ENCODE data around the gene ACSBG1.
A peak's percentile ranks its signal among the peaks of the same experiment; 100 is the strongest.

The ACSBG1 gene, protein sequence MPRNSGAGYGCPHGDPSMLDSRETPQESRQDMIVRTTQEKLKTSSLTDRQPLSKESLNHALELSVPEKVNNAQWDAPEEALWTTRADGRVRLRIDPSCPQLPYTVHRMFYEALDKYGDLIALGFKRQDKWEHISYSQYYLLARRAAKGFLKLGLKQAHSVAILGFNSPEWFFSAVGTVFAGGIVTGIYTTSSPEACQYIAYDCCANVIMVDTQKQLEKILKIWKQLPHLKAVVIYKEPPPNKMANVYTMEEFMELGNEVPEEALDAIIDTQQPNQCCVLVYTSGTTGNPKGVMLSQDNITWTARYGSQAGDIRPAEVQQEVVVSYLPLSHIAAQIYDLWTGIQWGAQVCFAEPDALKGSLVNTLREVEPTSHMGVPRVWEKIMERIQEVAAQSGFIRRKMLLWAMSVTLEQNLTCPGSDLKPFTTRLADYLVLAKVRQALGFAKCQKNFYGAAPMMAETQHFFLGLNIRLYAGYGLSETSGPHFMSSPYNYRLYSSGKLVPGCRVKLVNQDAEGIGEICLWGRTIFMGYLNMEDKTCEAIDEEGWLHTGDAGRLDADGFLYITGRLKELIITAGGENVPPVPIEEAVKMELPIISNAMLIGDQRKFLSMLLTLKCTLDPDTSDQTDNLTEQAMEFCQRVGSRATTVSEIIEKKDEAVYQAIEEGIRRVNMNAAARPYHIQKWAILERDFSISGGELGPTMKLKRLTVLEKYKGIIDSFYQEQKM

DNA sequence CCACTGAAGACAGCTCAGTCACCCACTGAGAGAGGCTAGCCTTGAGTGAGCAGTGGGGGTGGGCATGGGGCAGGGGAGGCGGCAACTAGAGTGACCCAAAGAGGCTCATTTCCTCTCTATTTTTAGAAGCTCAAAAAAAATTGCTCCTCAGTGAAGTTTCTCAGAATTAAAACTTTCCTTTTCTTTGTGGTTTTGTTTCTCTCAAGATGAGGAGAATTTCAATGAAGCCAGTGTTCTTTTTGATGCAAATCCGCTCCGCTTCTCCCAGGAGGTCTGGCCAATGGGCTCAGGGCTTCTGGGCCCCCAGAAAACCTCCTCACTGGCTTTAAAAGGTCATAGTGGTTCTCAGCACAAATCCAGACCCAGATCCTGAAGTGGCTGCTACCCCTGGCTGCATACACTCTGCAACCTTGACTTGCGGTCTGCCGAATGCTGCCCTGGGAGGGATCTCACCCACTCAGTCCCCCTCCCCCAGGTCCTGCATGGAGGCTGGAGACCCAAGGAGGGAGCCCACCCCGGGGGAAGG is at the start of gene ACSBG1:
Gene ACSBG1, minus strand, starts transcription at position 51 of the 526 bp plus-strand sequence. CDS start 64 bp downstream, outside the sequence.
- H3K4me3 ChIP-seq (ENCODE audit: low read length) = no peak within 1 kb of the TSS
- no peak for DNase-seq (ENCODE audit: low read depth)
- TF ChIP-seq, protein P1, sequence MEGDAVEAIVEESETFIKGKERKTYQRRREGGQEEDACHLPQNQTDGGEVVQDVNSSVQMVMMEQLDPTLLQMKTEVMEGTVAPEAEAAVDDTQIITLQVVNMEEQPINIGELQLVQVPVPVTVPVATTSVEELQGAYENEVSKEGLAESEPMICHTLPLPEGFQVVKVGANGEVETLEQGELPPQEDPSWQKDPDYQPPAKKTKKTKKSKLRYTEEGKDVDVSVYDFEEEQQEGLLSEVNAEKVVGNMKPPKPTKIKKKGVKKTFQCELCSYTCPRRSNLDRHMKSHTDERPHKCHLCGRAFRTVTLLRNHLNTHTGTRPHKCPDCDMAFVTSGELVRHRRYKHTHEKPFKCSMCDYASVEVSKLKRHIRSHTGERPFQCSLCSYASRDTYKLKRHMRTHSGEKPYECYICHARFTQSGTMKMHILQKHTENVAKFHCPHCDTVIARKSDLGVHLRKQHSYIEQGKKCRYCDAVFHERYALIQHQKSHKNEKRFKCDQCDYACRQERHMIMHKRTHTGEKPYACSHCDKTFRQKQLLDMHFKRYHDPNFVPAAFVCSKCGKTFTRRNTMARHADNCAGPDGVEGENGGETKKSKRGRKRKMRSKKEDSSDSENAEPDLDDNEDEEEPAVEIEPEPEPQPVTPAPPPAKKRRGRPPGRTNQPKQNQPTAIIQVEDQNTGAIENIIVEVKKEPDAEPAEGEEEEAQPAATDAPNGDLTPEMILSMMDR (conservative IDR thresholded peaks at IDR 0.05; ENCODE audit: low read length) = no peak

DNA sequence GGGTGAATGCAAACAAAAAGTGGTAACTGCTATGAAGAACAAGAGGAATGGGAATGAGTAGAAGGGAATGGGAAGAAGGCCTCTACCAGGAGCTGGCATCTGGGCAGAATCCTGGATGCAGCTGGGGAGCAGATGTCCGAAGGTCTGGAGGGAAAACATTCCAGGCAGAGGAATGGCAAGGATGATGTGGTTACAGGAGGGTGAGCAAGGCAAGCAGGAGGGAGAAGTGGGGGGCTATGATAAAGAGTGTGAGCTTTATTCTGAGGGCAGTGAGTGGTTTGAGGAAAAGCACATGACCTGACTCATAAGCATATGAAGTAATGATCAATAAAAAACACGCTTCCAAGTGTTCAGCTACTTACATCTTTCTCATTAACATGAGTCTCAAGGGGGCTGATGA is 48.0 kb upstream of the ACSBG1 start:
- H3K4me3 ChIP-seq (ENCODE audit: low read length) = no peak overlapping the region
- peak; percentile 66 for DNase-seq (ENCODE audit: low read depth)
- TF ChIP-seq, protein P1 (conservative IDR thresholded peaks at IDR 0.05; ENCODE audit: low read length) = no peak

DNA sequence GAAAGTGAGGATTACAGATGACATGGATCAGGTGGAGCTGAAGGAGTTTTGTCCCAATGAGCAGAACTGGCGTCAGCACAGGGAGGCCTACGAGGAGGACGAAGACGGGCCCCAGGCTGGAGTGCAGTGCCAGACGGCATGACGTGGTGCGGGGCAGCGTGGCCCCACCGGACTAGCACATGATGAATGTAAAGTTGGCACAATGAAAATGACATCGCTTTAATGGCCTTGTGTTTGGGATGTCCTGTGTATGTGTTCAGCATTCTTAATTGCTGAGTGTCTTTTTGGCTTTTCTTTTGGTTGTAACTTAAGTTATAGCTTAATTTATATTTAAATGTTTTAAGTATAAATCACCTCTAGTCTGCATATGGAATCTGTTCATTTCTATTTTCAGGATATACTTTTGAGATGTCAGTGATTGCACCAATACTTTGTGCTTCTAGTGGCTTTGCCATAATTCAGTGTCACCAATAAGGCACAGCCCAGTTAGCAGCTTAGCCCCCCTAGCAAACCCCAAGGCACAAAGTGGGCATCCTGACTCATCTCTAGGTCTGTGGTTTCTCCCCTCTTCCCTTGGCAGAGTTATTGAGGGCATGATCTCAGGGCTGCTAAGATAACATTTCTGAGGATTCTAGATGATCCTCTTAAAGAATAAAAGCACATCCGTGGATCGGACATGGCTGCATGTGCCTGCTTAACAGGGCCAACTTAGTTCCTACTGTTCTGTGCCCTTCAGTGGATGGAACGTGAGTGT is 46.1 kb upstream of the ACSBG1 start:
- TF ChIP-seq, protein P1 (conservative IDR thresholded peaks at IDR 0.05; ENCODE audit: low read length) = no peak
- no peak for DNase-seq (ENCODE audit: low read depth)
- no peak overlapping the region for H3K4me3 ChIP-seq (ENCODE audit: low read length)

DNA sequence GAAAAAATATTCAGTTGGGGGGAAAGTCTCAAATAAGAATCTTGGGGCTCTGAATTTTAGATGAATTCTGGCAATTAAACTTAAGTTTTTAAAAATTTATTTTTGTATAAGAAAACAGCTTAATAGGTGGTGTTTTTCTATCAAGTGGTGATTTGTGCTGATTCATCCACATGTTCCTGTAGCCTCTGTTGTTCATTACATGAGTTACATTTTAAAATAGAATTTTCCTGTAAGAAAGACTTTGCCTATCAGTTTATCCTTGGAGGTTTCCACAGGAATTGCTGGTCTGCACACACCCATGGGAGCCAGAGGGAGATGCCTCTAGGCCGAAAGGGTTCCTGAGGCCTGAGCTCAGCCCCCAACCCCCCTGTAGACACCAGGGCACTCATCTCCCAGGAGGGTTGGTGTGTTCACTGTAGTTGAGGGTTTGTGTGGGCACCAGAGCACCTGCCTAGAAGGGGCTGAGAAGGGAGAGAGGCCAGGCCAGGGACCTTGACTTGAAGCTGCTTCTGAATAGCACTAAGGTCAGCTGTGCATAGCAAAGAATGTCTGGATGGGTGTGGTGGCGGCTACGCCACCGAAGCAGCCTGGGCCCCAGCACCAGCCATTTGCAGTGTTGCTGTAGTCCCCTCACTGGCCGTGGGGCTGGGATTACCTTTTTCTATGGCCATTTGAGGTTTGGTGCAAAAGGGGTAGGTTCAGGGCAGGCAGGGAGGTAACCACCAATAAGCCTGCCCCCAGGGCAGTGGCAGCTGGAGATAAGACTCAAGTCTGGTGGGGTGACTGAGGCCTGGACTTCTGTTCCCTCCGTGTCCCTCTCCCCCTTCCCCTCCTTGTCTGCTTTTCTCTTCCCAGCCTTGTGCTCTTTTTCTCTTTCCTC is 41.9 kb upstream of the ACSBG1 start:
- no peak overlapping the region for H3K4me3 ChIP-seq (ENCODE audit: low read length)
- TF ChIP-seq, protein P1 (conservative IDR thresholded peaks at IDR 0.05; ENCODE audit: low read length) = no peak
- no peak for DNase-seq (ENCODE audit: low read depth)

DNA sequence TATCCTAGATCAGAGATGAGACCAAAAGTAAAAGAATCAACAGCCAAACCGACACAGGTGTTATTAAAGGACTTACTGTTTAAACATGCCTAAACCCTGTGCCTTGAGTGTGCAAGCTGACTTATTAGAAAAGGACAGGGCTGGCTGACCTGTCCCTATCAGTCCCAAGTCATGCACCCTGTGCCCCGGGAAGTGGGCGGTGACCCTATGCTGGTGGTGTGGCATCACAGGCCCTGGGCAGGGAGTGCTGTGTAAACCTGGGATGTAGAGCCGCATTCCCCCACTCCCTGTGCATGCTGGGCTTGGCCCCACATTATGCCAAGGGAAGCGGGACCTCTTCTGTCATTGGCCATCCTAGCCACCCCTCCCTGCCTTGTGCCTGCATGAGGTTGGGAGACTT is 40.6 kb upstream of the ACSBG1 start:
- no peak overlapping the region for H3K4me3 ChIP-seq (ENCODE audit: low read length)
- TF ChIP-seq, protein P1 (conservative IDR thresholded peaks at IDR 0.05; ENCODE audit: low read length) = no peak
- no peak for DNase-seq (ENCODE audit: low read depth)

DNA sequence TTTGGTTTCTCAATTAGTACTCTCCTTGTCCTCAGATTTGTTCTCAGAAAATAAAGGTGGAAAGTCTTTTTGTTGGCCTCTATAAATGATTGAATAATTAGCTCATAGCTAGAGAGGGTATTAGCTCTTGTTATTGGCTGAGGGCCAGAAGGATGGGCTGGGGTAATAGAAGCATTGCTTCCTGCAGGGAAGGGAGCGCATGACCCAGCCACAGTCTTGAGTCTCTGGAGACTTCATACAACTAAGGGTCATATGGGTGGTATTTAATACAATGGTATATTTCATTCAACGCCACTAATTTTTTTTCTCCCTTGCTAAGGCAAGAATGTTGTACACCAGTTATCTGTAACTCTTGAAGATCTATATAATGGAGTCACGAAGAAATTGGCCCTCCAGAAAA is 38.4 kb upstream of the ACSBG1 start:
- DNase-seq (ENCODE audit: low read depth) = no peak
- no peak overlapping the region for H3K4me3 ChIP-seq (ENCODE audit: low read length)
- TF ChIP-seq, protein P1 (conservative IDR thresholded peaks at IDR 0.05; ENCODE audit: low read length) = no peak
